GM12891 (cell line): ENCODE results near the gene CTBP2.

Source experiments
- PAX5 ChIP-seq: IDR thresholded peaks from 2 replicates; pipeline ENCODE4 v1.6.1; 2011; ENCODE audit warnings: low read length, moderate library complexity, mild to moderate bottlenecking; ENCODE audit not compliant: insufficient read depth, severe bottlenecking
- POLR2A ChIP-seq: IDR thresholded peaks from 2 replicates; pipeline ENCODE4 v1.6.1; 2011; ENCODE audit warnings: low read depth, low read length, control low read depth

DNA sequence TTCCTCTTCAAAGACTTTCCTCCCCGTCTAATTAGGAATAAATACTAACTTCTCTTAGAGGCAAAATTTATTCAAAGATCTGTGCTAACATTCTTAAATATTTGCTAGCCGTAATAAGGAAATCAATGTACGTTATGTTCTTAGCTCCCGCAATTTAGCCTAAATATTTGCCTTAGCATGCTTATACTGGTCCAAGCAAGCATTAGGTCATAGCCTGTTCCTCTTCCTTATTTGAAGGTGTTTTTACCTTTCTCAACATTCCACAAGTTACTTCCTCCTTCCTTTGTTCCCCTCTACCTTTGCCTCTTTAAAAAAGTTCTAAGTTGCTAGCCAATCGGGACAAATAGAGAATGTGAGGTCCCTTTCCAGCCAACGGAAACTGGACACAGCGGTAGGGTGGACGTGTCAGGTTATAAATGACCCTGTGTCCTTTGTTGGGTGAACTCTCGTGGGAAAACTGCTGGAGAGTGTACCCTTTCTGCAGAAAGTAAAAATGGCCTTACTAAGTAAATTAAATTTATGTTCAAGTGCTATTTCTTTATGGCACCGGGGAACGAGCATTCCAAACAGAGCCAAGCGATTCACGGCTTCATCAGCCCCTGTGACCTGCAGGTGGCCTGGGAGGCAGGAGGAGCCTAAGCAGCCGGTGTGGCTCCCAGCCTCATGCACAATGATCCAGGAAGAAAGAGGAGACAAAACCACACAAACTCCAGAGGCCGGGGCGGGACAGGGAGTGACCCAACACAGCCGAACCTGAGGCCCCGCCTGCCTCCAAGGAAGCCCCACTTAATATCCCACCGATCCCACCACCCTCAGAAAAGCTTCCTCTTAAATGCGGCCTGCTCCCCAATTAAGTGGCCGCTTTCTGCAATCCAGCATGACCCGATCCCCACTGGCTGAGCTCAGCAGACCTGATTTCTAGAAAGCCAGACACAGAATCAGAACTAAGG is 151.4 kb downstream of the CTBP2 start:
- TF ChIP-seq POLR2A: no peak
- no peak for TF ChIP-seq PAX5
